ENCODE measurements around the gene ZNF205. TPM values are rescaled to one million over a fixed set of nuclear protein-coding genes. Genes with fewer than 3 reads are reported as not detected.

ZNF205 gene
- total and polyA plus RNA-seq, 9 of the 15 experiments (the other 6 are each of a cell fraction or from before 2014, with no cell fraction given), result 2.4 to 11.8 (median 5.1) TPM; not detected in 2

GRCh38 chr16:3063625-3064386 is 48.6 kb upstream of the ZNF205 start (continued):
- TF ChIP-seq E2F5 (CRISPR knock-in tag; IDR thresholded peaks at IDR 0.05), result no peak
- TF ChIP-seq ZKSCAN8 (CRISPR knock-in tag; IDR thresholded peaks at IDR 0.05), result no peak
- no peak for TF ChIP-seq POLR2A (conservative IDR thresholded peaks at IDR 0.05)
- TF ChIP-seq NR3C1 (CRISPR knock-in tag; IDR thresholded peaks at IDR 0.05), result no peak
- TF ChIP-seq NUFIP1 (IDR thresholded peaks at IDR 0.05; ENCODE audit: partially characterized antibody), result no peak
- TF ChIP-seq ATF4 (CRISPR knock-in tag; IDR thresholded peaks at IDR 0.05), result 0 out of 2 replicates have a peak, but pooled peaks have one; percentile 35
- TF ChIP-seq L3MBTL2 (IDR thresholded peaks at IDR 0.05), result peak; percentile 17; the same call in 1 of the 2 replicates
- TF ChIP-seq BCL6 (CRISPR knock-in tag; IDR thresholded peaks at IDR 0.05), result no peak
- TF ChIP-seq PYGO2 (tag; IDR thresholded peaks at IDR 0.05), result no peak
- TF ChIP-seq ATF7 (IDR thresholded peaks at IDR 0.05), result 0 out of 2 replicates have a peak, but pooled peaks have one; percentile 28
- no peak for TF ChIP-seq THAP7 (CRISPR knock-in tag; IDR thresholded peaks at IDR 0.05)
- no peak for TF ChIP-seq MNT (conservative IDR thresholded peaks at IDR 0.05)
- TF ChIP-seq NR2C2 (CRISPR knock-in tag; IDR thresholded peaks at IDR 0.05), result no peak
- no peak for TF ChIP-seq NR2C2 (tag; IDR thresholded peaks at IDR 0.05)
- no peak for TF ChIP-seq ZNF511 (CRISPR knock-in tag; IDR thresholded peaks at IDR 0.05)
- peak; percentile 43; the same call in 1 of the 2 replicates for TF ChIP-seq CEBPB (tag; IDR thresholded peaks at IDR 0.05)
- TF ChIP-seq TAF15 (IDR thresholded peaks at IDR 0.05; ENCODE audit: low read depth, low read length), result no peak
- no peak for TF ChIP-seq PRDM10 (IDR thresholded peaks at IDR 0.05; ENCODE audit: partially characterized antibody)
- no peak; the same call in 1 of the 2 replicates for TF ChIP-seq IRF9 (tag; IDR thresholded peaks at IDR 0.05)
